IPS-15b (cell line): Measurements from ENCODE around the gene SORBS2.
A peak's percentile ranks its signal among the peaks of the same experiment; 100 is the strongest.

Experiments used
- H3K27me3 ChIP-seq: one replicate; pipeline ENCODE4 v1.6.1; 2013; ENCODE audit warnings: low read length; ENCODE audit not compliant: control insufficient read depth, insufficient read depth
- H3K36me3 ChIP-seq: one replicate; pipeline ENCODE4 v1.6.1; 2013; ENCODE audit warnings: low read length; ENCODE audit not compliant: control insufficient read depth, insufficient read depth
- H3K4me1 ChIP-seq: one replicate; pipeline ENCODE4 v1.6.1; 2013; ENCODE audit warnings: mild to moderate bottlenecking, low read length; ENCODE audit not compliant: control insufficient read depth, insufficient read depth
- H3K4me3 ChIP-seq: one replicate; pipeline ENCODE4 v1.5.1; 2013; ENCODE audit warnings: low read depth, low read length
- H3K9ac ChIP-seq: one replicate; pipeline ENCODE4 v1.6.1; 2013; ENCODE audit warnings: low read depth, mild to moderate bottlenecking, low read length
- H3K9me3 ChIP-seq: one replicate; pipeline ENCODE4 v1.6.1; 2013; ENCODE audit warnings: mild to moderate bottlenecking, low read length; ENCODE audit not compliant: control insufficient read depth, insufficient read depth

Gene SORBS2

GRCh38 chr4:185597532-185598188, 214.3 kb downstream of the SORBS2 start:
- H3K9me3 ChIP-seq, result no peaks in the 10 kb centered on the region
- no peaks in the 10 kb centered on the region for H3K27me3 ChIP-seq
- H3K4me1 ChIP-seq, result no peaks in the 10 kb centered on the region
- H3K4me3 ChIP-seq, result no peak overlapping the region
- H3K9ac ChIP-seq, result no peak overlapping the region
- H3K36me3 ChIP-seq, result no peaks in the 10 kb centered on the region

- H3K4me3 ChIP-seq, result no peak overlapping the region
- no peaks in the 10 kb centered on the region for H3K9me3 ChIP-seq
- H3K9ac ChIP-seq, result no peak overlapping the region
- peaks cover 8% of the 10 kb centered on the region for H3K27me3 ChIP-seq
- no peaks in the 10 kb centered on the region for H3K36me3 ChIP-seq
- peaks cover 5% of the 10 kb centered on the region for H3K4me1 ChIP-seq
Observed at GRCh38 chr4:185592845-185593488, 219.0 kb downstream of the SORBS2 start.

- no peak overlapping the region for H3K9ac ChIP-seq
Observed at GRCh38 chr4:185592438-185592837, 219.6 kb downstream of the SORBS2 start.

GRCh38 chr4:185591679-185592141, 220.3 kb downstream of the SORBS2 start:
- Histone ChIP-seq H3K36me3 (no peaks in the 10 kb centered on the region), H3K9ac (no peak overlapping the region), H3K27me3 (peaks cover 11% of the 10 kb centered on the region), H3K9me3 (no peaks in the 10 kb centered on the region), H3K4me1 (peaks cover 16% of the 10 kb centered on the region), H3K4me3 (no peak overlapping the region)

More at GRCh38 chr4:185592438-185592837, 219.6 kb downstream of the SORBS2 start:
- Histone ChIP-seq H3K27me3 (peaks cover 11% of the 10 kb centered on the region), H3K4me1 (peaks cover 10% of the 10 kb centered on the region), H3K36me3 (no peaks in the 10 kb centered on the region), H3K9me3 (no peaks in the 10 kb centered on the region), H3K4me3 (no peak overlapping the region)

- Histone ChIP-seq H3K4me1 (peaks cover 19% of the 10 kb centered on the region), H3K9ac (no peak overlapping the region), H3K27me3 (peaks cover 11% of the 10 kb centered on the region), H3K9me3 (no peaks in the 10 kb centered on the region), H3K4me3 (no peak overlapping the region), H3K36me3 (no peaks in the 10 kb centered on the region)
Observed at GRCh38 chr4:185590982-185591381, 221.0 kb downstream of the SORBS2 start.

- Histone ChIP-seq H3K4me1 (peaks cover 22% of the 10 kb centered on the region), H3K36me3 (no peaks in the 10 kb centered on the region), H3K4me3 (no peak overlapping the region), H3K9ac (no peak overlapping the region), H3K27me3 (peaks cover 11% of the 10 kb centered on the region), H3K9me3 (no peaks in the 10 kb centered on the region)
Observed at GRCh38 chr4:185589067-185589836, 222.7 kb downstream of the SORBS2 start.

GRCh38 chr4:185587427-185588161, 224.4 kb downstream of the SORBS2 start:
- Histone ChIP-seq H3K27me3 (peaks cover 11% of the 10 kb centered on the region), H3K4me3 (peak overlapping the region; percentile 44), H3K9ac (no peak overlapping the region), H3K4me1 (peaks cover 22% of the 10 kb centered on the region), H3K9me3 (no peaks in the 10 kb centered on the region), H3K36me3 (no peaks in the 10 kb centered on the region)

GRCh38 chr4:185587030-185587426, 225.0 kb downstream of the SORBS2 start:
- Histone ChIP-seq H3K36me3 (no peaks in the 10 kb centered on the region), H3K9ac (no peak overlapping the region), H3K4me3 (peak overlapping the region; percentile 44), H3K9me3 (no peaks in the 10 kb centered on the region), H3K4me1 (peaks cover 22% of the 10 kb centered on the region), H3K27me3 (peaks cover 11% of the 10 kb centered on the region)

- peaks cover 22% of the 10 kb centered on the region for H3K4me1 ChIP-seq
- no peaks in the 10 kb centered on the region for H3K36me3 ChIP-seq
- H3K9ac ChIP-seq, result no peak overlapping the region
- peaks cover 11% of the 10 kb centered on the region for H3K27me3 ChIP-seq
- H3K4me3 ChIP-seq, result no peak overlapping the region
- no peaks in the 10 kb centered on the region for H3K9me3 ChIP-seq
Observed at GRCh38 chr4:185585211-185585610, 226.8 kb downstream of the SORBS2 start.

- H3K4me1 ChIP-seq, result peaks cover 20% of the 10 kb centered on the region
- H3K36me3 ChIP-seq, result no peaks in the 10 kb centered on the region
- H3K9ac ChIP-seq, result no peak overlapping the region
- peaks cover 7% of the 10 kb centered on the region for H3K27me3 ChIP-seq
- H3K9me3 ChIP-seq, result no peaks in the 10 kb centered on the region
- H3K4me3 ChIP-seq, result no peak overlapping the region
Observed at GRCh38 chr4:185583813-185584212, 228.2 kb downstream of the SORBS2 start.

- H3K27me3 ChIP-seq, result peaks cover 2% of the 10 kb centered on the region
- no peak overlapping the region for H3K4me3 ChIP-seq
- no peaks in the 10 kb centered on the region for H3K36me3 ChIP-seq
- no peaks in the 10 kb centered on the region for H3K9me3 ChIP-seq
- no peak overlapping the region for H3K9ac ChIP-seq
- H3K4me1 ChIP-seq, result peaks cover 15% of the 10 kb centered on the region
Observed at GRCh38 chr4:185582651-185583400, 229.2 kb downstream of the SORBS2 start.
